MCF 10A (cell line): ENCODE measurements around the gene SCUBE3. TPM values are rescaled to one million over a fixed set of nuclear protein-coding genes. Genes with fewer than 3 reads are reported as not detected.

Experiments used
- BruUV-seq: library from RNA; stranded (reverse); fragments of 400-500 nt; replicated peaks from 2 replicates; lab custom pipeline; 2021; lab: Mats Ljungman, UMichigan
- CTCF ChIA-PET: fragments of 300-600 bp; sonication (Branson Sonifier 250); formaldehyde crosslinking; extraction: SDS; loops from one replicate; lab custom pipeline; 2021; ENCODE audit warnings: antibody characterized with exemption, inconsistent platforms; lab: Yijun Ruan, JAX
- POLR2A ChIA-PET: fragments of 300-600, 350-650 bp; sonication (Branson Sonifier 250); formaldehyde crosslinking; extraction: SDS; loops from one replicate; lab custom pipeline; 2020; ENCODE audit warnings: antibody characterized with exemption, inconsistent platforms; lab: Yijun Ruan, JAX
- DNase-seq: peaks from one replicate; pipeline ENCODE4 v3.0.0-alpha.2; 2018; ENCODE audit not compliant: unreplicated experiment
- H3K27ac Mint-ChIP-seq: one replicate; pipeline ENCODE4 v1.8.0; 2022; ENCODE audit warnings: mild to moderate bottlenecking, low read depth, mixed read lengths; ENCODE audit not compliant: unreplicated experiment
- H3K27me3 Mint-ChIP-seq: one replicate; pipeline ENCODE4 v1.8.0; 2022; ENCODE audit warnings: mixed read lengths; ENCODE audit not compliant: insufficient read depth, unreplicated experiment
- H3K36me3 Mint-ChIP-seq: one replicate; pipeline ENCODE4 v1.8.0; 2022; ENCODE audit warnings: mild to moderate bottlenecking, moderate library complexity, mixed read lengths; ENCODE audit not compliant: insufficient read depth, unreplicated experiment
- H3K4me1 Mint-ChIP-seq: one replicate; pipeline ENCODE4 v1.8.0; 2022; ENCODE audit warnings: mixed read lengths; ENCODE audit not compliant: insufficient read depth, unreplicated experiment
- H3K4me3 Mint-ChIP-seq: one replicate; pipeline ENCODE4 v1.8.0; 2022; ENCODE audit warnings: mild to moderate bottlenecking, moderate library complexity, mixed read lengths; ENCODE audit not compliant: unreplicated experiment
- H3K9me3 Mint-ChIP-seq: one replicate; pipeline ENCODE4 v1.8.0; 2022; ENCODE audit warnings: mixed read lengths; ENCODE audit not compliant: unreplicated experiment
- CTCF ChIP-seq: fragments of 200-600 bp; IDR thresholded peaks from one replicate; pipeline ENCODE4 v1.8.0; 2022; ENCODE audit warnings: antibody characterized with exemption, mild to moderate bottlenecking; ENCODE audit not compliant: unreplicated experiment
- intact Hi-C: fragments of 100-400 bp; cut with micrococcal nuclease; formaldehyde crosslinking; loops from 2 replicates; pipeline ENCODE4 v1.14.1; 2022
- total RNA-seq: library from RNA; stranded (reverse); gene quantifications from 2 replicates; pipeline ENCODE4 v1.2.3, GENCODE V29; 2022

Gene SCUBE3
- total RNA-seq, 1 experiment from 2014 or later: not detected

DNA sequence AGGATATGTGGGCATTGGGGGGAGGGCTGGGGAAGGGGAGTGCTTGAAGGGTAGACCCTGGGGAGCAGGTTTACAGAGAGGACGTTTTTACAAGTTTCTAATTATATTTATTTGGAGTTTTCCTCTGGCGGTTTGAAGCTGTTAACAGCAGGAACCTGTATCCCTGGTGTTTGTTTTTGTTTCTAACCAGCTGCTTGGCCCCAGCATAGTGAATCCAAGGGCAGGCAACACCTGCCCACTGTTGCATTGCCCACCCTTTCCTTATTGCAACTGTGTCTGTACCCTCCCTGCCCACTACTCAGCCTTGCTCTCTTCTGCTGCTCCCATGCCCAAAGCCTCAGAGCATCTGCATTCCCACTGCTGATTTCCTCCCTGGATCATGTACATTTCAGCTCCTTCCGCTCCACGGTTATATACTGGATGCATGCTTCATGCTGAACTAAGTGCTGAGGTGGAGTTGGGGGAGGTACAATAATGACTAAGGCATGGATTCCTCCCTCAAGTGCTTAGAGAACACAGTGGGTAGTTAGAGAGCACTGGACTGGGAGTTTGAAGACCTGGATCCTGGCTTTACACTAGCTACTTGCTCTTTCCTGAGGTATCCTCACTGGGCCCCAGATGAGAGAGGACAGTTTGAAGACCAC lies 6.0 kb downstream of the SCUBE3 start:
- TF ChIP-seq CTCF: no peak
- no TSS peak for BruUV-seq
- Mint-ChIP-seq H3K9me3 (no peaks in the 10 kb centered on the region), H3K27me3 (peaks cover 11% of the 10 kb centered on the region), H3K27ac (no peak overlapping the region), H3K4me1 (peaks cover 4% of the 10 kb centered on the region), H3K4me3 (no peak overlapping the region), H3K36me3 (no peaks in the 10 kb centered on the region)
- ChIA-PET CTCF (interaction anchor here (0.6 to 3.2 kb wide), 8 partner anchors 10 to 970 kb away, joined by 3 to 16 read pairs (median 4); no protein-coding TSS in a partner anchor), POLR2A (interaction anchor here (0.6 to 0.7 kb wide), 3 partner anchors 94 to 734 kb away, joined by 3 read pairs; no protein-coding TSS in a partner anchor)
- DNase-seq: no peak
- intact Hi-C loops: no loop called here

DNA sequence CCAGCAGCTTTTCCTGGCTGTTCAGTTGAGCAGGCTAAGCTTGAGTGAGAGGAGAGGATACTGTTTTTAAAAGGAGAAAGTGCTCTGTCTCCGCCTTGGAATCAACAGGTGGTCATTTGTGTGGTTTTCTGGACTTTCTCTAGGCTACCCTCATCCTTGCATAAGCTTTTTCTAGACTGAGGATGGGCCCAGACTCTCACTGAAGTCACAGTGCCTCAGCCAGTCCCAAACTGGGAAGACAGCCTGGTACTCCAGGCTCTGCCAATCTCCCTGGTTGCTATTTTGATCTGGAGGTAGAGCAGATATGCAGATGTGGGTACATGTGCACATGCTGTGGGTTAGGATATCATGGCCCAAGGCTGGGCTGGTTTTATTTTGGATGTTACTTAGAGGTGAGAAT lies 7.0 kb downstream of the SCUBE3 start:
- Mint-ChIP-seq H3K4me1 (peaks cover 4% of the 10 kb centered on the region), H3K4me3 (no peak overlapping the region), H3K27me3 (peaks cover 6% of the 10 kb centered on the region), H3K9me3 (no peaks in the 10 kb centered on the region), H3K27ac (no peak overlapping the region), H3K36me3 (no peaks in the 10 kb centered on the region)
- TF ChIP-seq CTCF: no peak
- ChIA-PET CTCF (interaction anchor here (3.2 kb wide), 2 partner anchors 14 to 21 kb away, joined by 15 to 16 read pairs; no protein-coding TSS in a partner anchor), POLR2A (no interaction called here)
- no TSS peak for BruUV-seq
- DNase-seq: no peak
- intact Hi-C loops: no loop called here

DNA sequence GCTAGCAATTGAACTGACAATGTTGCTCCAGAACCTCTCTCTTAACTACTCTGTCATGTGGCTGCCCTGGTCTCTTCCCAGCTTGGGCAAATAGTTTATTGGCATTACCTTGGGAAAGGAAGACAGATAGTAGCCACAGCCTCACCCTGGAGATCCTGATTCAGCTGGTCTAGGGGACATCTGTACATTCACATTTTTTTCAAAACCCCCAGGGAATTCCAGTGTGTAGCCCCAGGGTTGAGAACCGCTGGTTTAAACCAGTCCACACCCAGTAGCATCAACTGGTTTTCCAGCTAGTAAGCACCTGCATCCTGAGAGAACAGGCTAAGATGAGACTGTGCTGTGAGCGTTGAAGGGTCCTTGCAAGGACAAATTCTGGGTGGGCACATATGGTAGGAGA lies 9.6 kb downstream of the SCUBE3 start:
- Mint-ChIP-seq H3K27me3 (no peaks in the 10 kb centered on the region), H3K9me3 (no peaks in the 10 kb centered on the region), H3K4me1 (no peaks in the 10 kb centered on the region), H3K36me3 (no peaks in the 10 kb centered on the region), H3K4me3 (no peak overlapping the region), H3K27ac (no peak overlapping the region)
- DNase-seq: no peak
- BruUV-seq: no TSS peak
- POLR2A ChIA-PET: interaction anchor here (1.8 kb wide), 1 partner anchor 8 kb away, joined by 5 read pairs; no protein-coding TSS in a partner anchor
- TF ChIP-seq CTCF: no peak
- CTCF ChIA-PET: interaction anchor here (0.6 to 1.5 kb wide), 6 partner anchors 15 to 212 kb away, joined by 3 to 9 read pairs (median 4); no protein-coding TSS in a partner anchor
- intact Hi-C loops: no loop called here

DNA sequence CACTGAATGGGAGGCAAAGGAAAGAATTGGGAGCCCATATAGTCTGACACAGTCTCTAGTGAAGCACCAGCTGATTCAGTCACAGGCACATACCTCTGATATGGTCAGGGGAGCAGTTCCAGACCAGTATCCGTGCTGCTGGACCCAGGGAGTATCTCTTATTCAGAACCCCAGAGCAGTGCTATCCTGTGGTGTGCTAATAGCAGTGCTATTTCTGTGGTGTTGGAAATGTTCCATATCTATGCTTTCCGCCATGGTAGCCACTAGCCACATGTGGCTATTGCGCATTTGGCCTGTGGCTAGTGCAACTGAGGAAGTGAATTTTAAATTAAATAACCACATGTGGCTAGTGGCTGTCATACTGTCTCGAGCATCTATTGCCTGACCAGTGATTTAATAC lies 11.0 kb downstream of the SCUBE3 start:
- DNase-seq: no peak
- Mint-ChIP-seq H3K36me3 (no peaks in the 10 kb centered on the region), H3K4me3 (no peak overlapping the region), H3K4me1 (no peaks in the 10 kb centered on the region), H3K9me3 (no peaks in the 10 kb centered on the region), H3K27ac (no peak overlapping the region), H3K27me3 (no peaks in the 10 kb centered on the region)
- CTCF ChIA-PET: interaction anchor here (1.3 kb wide), 2 partner anchors 16 to 20 kb away, joined by 4 to 6 read pairs; no protein-coding TSS in a partner anchor
- BruUV-seq: no TSS peak
- TF ChIP-seq CTCF: no peak
- intact Hi-C loops: no loop called here
- POLR2A ChIA-PET: interaction anchor here (0.6 kb wide), 1 partner anchor 1054 kb away, joined by 3 read pairs; no protein-coding TSS in a partner anchor
